ENCODE measurements around the gene INPP5E.

INPP5E gene

GRCh38 chr9:136445799-136446198, 6.2 kb upstream of the INPP5E start:
- no peak for DNase-seq

DNA sequence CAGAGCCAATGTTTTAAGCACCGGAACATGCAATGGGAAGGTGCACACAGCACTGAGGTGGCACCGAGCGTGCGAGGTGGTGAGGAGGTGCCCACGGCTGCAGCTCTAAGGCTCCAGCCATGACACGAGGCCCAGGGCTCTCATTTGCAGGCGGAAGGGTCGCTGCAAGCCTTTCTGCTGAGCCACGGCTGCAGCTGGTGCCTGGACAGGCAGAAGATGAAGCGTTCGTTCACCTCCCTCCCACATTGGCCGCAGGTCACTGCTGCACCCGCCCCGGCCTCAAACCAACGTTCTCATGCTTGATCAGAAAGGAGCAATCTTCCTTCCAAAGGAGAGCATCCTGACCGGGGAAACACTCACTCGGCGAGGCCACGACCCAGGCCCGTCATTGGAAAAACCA, 4.5 kb upstream of the INPP5E start:
- DNase-seq = no peak

DNA sequence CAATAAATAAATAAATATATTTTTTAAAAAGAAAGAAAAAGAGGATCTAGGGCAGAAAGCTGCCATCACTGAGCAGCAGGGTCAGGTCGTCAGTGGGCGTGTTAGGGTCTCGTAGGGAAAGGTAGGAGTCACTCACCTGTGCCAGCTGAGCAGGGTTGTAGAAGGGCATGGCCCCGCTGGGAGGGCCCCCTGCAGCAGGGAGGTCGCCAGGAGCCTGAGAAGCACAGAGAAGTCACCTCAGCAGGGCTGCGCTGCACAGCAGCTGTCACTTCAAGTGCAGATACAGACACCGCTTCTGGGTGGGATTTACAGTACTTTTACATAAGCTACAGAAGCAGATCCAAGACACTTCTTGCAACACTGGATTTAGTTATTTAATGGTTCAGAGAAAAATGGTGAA, 4.0 kb upstream of the INPP5E start:
- no peak for DNase-seq

DNA sequence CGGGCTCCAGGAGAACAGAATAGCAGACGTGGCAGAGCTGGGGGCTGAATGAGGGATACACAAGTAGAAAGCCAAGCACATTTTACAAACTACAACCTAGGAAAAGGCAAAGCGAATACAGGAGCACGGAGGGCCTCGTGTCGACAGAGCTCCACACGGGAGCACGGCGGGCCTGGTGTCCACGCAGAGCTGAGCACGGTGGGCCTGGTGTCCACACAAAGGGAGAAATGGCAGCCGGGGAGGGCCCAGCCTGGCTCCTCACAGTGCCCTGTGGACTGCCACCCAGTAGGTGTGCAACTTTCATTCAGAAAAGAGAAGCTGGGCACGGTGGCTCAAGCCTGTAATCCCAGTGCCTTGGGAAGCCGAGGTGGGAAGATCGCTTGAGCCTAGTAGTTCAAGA, 3.4 kb upstream of the INPP5E start:
- no peak for DNase-seq

- DNase-seq = no peak
Observed at GRCh38 chr9:136442265-136442664, 2.6 kb upstream of the INPP5E start.

DNA sequence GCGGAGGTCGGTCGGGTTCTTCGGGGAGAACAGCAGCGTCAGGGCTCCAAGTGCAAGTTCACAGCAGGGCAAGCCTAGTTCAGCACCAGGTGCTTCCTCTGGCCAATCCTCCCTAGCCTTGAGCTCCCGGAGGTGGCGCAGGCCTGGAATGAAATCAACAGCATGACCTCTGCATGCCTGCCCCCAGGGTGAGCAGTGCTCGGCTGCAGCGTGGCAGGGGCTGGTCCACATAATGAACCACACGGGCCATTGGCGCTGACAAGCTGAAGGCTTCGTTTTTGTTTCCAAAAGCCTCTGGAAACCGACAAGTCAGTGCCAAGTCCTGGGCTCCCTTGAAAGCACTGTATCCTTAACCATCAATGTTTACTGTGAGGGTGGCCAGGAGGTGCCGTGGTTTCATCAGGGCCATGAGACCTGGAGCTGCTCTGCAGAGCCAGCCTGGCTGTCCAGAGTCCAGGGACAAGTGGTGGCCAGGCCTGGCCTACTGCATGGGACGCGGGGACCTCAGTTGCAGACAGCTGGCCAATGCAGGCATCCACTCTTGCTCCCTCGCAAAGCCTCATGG, 2.1 kb upstream of the INPP5E start:
- no peak for DNase-seq

- no peak for DNase-seq
Observed at GRCh38 chr9:136441191-136441680, 1.6 kb upstream of the INPP5E start.

- peak; percentile 61 for DNase-seq
Observed at GRCh38 chr9:136438548-136439480, 831 bp downstream of the INPP5E start.

GRCh38 chr9:136437839-136438547, 1.7 kb downstream of the INPP5E start:
- no peak for DNase-seq

DNA sequence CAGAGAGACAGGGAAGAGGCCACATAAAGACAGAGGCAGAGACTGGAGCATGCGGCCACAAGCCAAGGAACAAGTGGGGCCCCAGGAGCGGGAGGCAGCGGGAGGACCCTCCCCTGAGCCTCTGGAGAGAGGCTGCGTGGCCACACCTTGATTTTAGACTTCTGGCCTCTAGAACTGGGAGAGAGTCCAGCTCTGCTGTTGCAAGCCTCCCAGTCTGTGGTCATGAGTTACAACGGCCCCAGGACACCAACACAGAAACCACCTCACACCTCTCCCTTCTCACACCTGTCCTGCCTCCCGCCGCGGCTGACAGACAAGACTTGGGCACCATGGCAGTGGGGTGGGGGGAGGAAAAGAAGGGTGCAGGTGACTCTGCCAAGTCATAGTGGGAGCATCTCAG, 2.2 kb downstream of the INPP5E start:
- no peak for DNase-seq

GRCh38 chr9:136436055-136436634, 3.5 kb downstream of the INPP5E start:
- DNase-seq = no peak

GRCh38 chr9:136434580-136435169, 5.0 kb downstream of the INPP5E start:
- DNase-seq = no peak

- no peak for DNase-seq
Observed at GRCh38 chr9:136433849-136434579, 5.6 kb downstream of the INPP5E start.

GRCh38 chr9:136433043-136433715, 6.5 kb downstream of the INPP5E start:
- DNase-seq = no peak

DNA sequence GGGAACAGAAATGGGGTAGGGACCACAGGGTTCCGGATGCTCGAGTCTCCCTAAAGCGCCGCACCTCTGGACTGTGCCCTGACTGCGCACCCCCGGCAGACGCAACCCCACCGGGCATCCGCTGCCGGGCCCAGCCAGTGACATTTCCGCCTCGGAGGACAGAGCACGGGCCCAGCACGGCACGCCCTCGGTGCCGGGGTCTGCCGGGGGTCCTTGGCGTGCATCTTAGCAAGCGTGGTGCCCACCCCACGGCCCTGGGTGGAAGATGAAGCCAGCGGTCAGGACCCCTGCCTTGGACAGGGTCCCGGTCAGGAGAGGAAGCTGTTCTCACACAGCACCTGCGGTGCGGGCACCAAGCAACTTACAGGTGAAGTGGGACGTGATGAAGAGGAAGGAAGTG, 7.1 kb downstream of the INPP5E start:
- DNase-seq = no peak

DNA sequence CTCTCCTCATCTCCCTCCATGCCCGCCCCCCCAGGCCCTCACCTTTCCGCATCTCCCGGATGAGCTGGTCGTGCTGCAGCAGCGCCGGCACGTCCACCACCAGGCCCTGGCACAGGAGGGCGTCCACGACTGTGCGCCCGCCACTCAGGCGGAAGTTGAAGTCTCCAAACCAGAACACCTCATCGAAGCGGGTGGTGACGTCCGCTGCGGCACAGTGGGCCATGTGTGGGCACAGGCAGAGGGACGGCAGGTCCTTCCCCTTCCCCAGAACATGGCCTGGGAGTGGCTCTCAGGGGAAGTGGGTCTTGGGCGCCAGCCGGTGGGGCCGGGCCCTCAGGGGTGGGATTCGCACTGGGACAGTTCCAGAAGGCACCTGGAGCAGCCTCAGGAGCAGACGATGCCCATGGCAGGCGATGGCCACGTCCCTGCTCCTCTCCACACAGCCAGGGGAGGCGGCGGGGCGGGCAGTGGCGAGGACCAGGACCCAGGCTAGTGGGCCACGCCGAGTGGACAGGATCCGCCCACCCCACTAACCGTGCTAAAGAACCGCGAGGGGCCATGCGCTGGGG, 7.8 kb downstream of the INPP5E start:
- no peak for DNase-seq

DNA sequence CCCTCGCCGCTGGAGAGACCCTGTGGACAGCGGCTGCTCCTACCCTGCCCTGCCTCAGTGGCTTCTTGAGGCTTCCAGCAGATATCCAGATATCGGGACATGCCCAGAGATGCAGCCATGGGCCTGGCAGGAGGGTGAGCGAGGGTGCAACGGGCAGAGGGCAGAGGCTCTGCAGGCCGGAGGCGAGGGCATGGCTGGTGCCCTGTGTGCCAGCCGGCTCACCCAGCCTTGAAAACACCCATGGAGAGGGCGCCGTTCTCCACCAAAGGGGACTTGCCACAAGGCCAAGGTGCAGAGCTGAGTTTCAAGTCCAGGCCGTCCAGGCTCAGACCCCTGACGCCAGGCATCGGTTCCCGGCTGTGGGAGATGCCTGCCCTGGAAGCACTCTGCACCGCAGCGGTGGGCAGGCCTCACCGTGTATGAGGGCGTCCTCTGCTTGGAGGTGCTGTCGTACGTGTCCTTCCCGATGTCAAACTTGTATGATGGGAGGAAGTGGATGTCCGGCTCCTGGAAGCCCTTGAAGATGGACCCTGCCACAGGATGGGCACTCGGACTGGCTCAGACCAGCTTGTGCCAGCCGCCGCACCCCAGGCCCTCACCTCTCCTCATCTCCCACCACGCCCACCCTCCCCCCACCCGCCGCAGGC, 8.9 kb downstream of the INPP5E start:
- DNase-seq = no peak

- no peak for DNase-seq
Observed at GRCh38 chr9:136429683-136430491, 9.8 kb downstream of the INPP5E start.

GRCh38 chr9:136429075-136429628, 10.5 kb downstream of the INPP5E start:
- DNase-seq = no peak

Data from CD4-positive, alpha-beta T cell treated with Interleukin-6 for 4 hours (primary cell).